GM18505 (cell line): ENCODE results near the gene PBX1.

ENCODE experiments used
- ATAC-seq: cut with Tn5 transposase; IDR thresholded peaks from one replicate; pipeline ENCODE4 v1.9.1; 2021; ENCODE audit not compliant: unreplicated experiment
- POLR2A ChIP-seq: IDR thresholded peaks from 4 replicates; pipeline ENCODE4 v1.6.1; 2011; ENCODE audit warnings: borderline replicate concordance; ENCODE audit not compliant: insufficient read depth, insufficient read length; ENCODE audit errors: extremely low read depth

The PBX1 gene

GRCh38 chr1:164672588-164672987, 113.6 kb downstream of the PBX1 start:
- no peak for ATAC-seq

GRCh38 chr1:164673584-164674214, 114.7 kb downstream of the PBX1 start:
- ATAC-seq, result no peak

More at GRCh38 chr1:164672588-164672987, 113.6 kb downstream of the PBX1 start:
- no peak for TF ChIP-seq POLR2A

GRCh38 chr1:164675342-164675904, 116.4 kb downstream of the PBX1 start:
- no peak for ATAC-seq
- TF ChIP-seq POLR2A, result no peak

More at GRCh38 chr1:164673584-164674214, 114.7 kb downstream of the PBX1 start:
- TF ChIP-seq POLR2A, result no peak

- TF ChIP-seq POLR2A, result no peak
- no peak for ATAC-seq
Observed at GRCh38 chr1:164678136-164678700, 119.2 kb downstream of the PBX1 start.

- no peak for ATAC-seq
- TF ChIP-seq POLR2A, result no peak
Observed at GRCh38 chr1:164682570-164682969, 123.6 kb downstream of the PBX1 start.

GRCh38 chr1:164683235-164683634, 124.3 kb downstream of the PBX1 start:
- no peak for ATAC-seq
- no peak for TF ChIP-seq POLR2A

GRCh38 chr1:164685266-164686035, 126.5 kb downstream of the PBX1 start:
- no peak for ATAC-seq
- no peak for TF ChIP-seq POLR2A

GRCh38 chr1:164687777-164688176, 128.8 kb downstream of the PBX1 start:
- no peak for TF ChIP-seq POLR2A
- no peak for ATAC-seq

- no peak for TF ChIP-seq POLR2A
- no peak for ATAC-seq
Observed at GRCh38 chr1:164688791-164689190, 129.8 kb downstream of the PBX1 start.

GRCh38 chr1:164689672-164690511, 130.9 kb downstream of the PBX1 start:
- TF ChIP-seq POLR2A, result no peak
- no peak for ATAC-seq

GRCh38 chr1:164692420-164692819, 133.4 kb downstream of the PBX1 start:
- TF ChIP-seq POLR2A, result no peak
- no peak for ATAC-seq

- no peak for TF ChIP-seq POLR2A
- no peak for ATAC-seq
Observed at GRCh38 chr1:164693564-164694359, 134.8 kb downstream of the PBX1 start.
